ENCODE results near the gene ATP2C2.
"Not testable (repeated sequence)": the region's sequence is repeated elsewhere in the genome, so short reads cannot be mapped to it uniquely, and the experiment has no call there.

ATP2C2 gene

GRCh38 chr16:84341528-84342295, 26.6 kb upstream of the ATP2C2 start:
- no peak for DNase-seq

GRCh38 chr16:84343800-84344199, 24.5 kb upstream of the ATP2C2 start:
- DNase-seq, result not testable (repeated sequence)

GRCh38 chr16:84344781-84345180, 23.6 kb upstream of the ATP2C2 start:
- no peak for DNase-seq

GRCh38 chr16:84347161-84347560, 21.2 kb upstream of the ATP2C2 start:
- no peak for DNase-seq

GRCh38 chr16:84348386-84348888, 19.9 kb upstream of the ATP2C2 start:
- DNase-seq, result no peak

GRCh38 chr16:84349862-84350684, 18.3 kb upstream of the ATP2C2 start:
- no peak for DNase-seq

- no peak for DNase-seq
Observed at GRCh38 chr16:84350685-84351400, 17.5 kb upstream of the ATP2C2 start.

GRCh38 chr16:84351630-84352029, 16.7 kb upstream of the ATP2C2 start:
- DNase-seq, result no peak

- DNase-seq, result no peak
Observed at GRCh38 chr16:84354306-84354705, 14.0 kb upstream of the ATP2C2 start.

- no peak for DNase-seq
Observed at GRCh38 chr16:84355149-84355548, 13.2 kb upstream of the ATP2C2 start.

- no peak for DNase-seq
Observed at GRCh38 chr16:84356176-84356575, 12.2 kb upstream of the ATP2C2 start.

GRCh38 chr16:84356591-84357116, 11.7 kb upstream of the ATP2C2 start:
- peak; percentile 49 to 70 for DNase-seq

- DNase-seq, result no peak
Observed at GRCh38 chr16:84357191-84357651, 11.1 kb upstream of the ATP2C2 start.

GRCh38 chr16:84358601-84359295, 9.6 kb upstream of the ATP2C2 start:
- no peak for DNase-seq

GRCh38 chr16:84359326-84359725, 9.0 kb upstream of the ATP2C2 start:
- no peak for DNase-seq

GRCh38 chr16:84360170-84360569, 8.2 kb upstream of the ATP2C2 start:
- no peak for DNase-seq

- no peak for DNase-seq
Observed at GRCh38 chr16:84360748-84361147, 7.6 kb upstream of the ATP2C2 start.

GRCh38 chr16:84361546-84361945, 6.8 kb upstream of the ATP2C2 start:
- no peak for DNase-seq

- peak; percentile 22 to 57 for DNase-seq
Observed at GRCh38 chr16:84362471-84362941, 5.8 kb upstream of the ATP2C2 start.

- no peak for DNase-seq
Observed at GRCh38 chr16:84366208-84366607, 2.1 kb upstream of the ATP2C2 start.

GRCh38 chr16:84367297-84367680, 1.0 kb upstream of the ATP2C2 start:
- DNase-seq, result no peak

- peak; percentile 13 to 17 for DNase-seq
Observed at GRCh38 chr16:84367750-84368307, 509 bp upstream of the ATP2C2 start.
